ENCODE results near the gene FUNDC2. TPM values are rescaled to one million over a fixed set of nuclear protein-coding genes. Genes with fewer than 3 reads are reported as not detected.

Gene FUNDC2
- total RNA-seq, 1 donor, result 47.4 TPM

GRCh38 chrX:155055494-155055893 is 28.9 kb downstream of the FUNDC2 start:
- Histone ChIP-seq H3K4me1 (ENCODE audit: insufficient read depth, low read length) (peaks cover 4% of the 10 kb centered on the region), H3K9me3 (ENCODE audit: low read depth, low read length) (no peaks in the 10 kb centered on the region), H3K27ac (ENCODE audit: low read depth, low read length) (no peak overlapping the region), H3K36me3 (ENCODE audit: insufficient read depth, low read length) (peaks cover 3% of the 10 kb centered on the region), H3K79me2 (ENCODE audit: insufficient read depth, low read length) (no peaks in the 10 kb centered on the region), H3K4me3 (ENCODE audit: insufficient read depth, low read length) (no peak overlapping the region), H4K20me1 (ENCODE audit: insufficient read depth, low read length) (no peaks in the 10 kb centered on the region), H3K27me3 (ENCODE audit: insufficient read depth, low read length) (no peaks in the 10 kb centered on the region), H2AFZ (ENCODE audit: low read length) (no peak overlapping the region), H3K4me2 (ENCODE audit: insufficient read depth, low read length) (no peak overlapping the region)
- DNase-seq (ENCODE audit: insufficient read length, low spot score, missing footprints), result no peak
- no peak for TF ChIP-seq CTCF (IDR thresholded peaks at IDR 0.05; ENCODE audit: extremely low read depth, low read depth, low read length)

- Histone ChIP-seq H4K20me1 (ENCODE audit: insufficient read depth, low read length) (no peaks in the 10 kb centered on the region), H3K36me3 (ENCODE audit: insufficient read depth, low read length) (peaks cover 3% of the 10 kb centered on the region), H3K79me2 (ENCODE audit: insufficient read depth, low read length) (no peaks in the 10 kb centered on the region), H3K4me3 (ENCODE audit: insufficient read depth, low read length) (no peak overlapping the region), H3K27ac (ENCODE audit: low read depth, low read length) (no peak overlapping the region), H3K9me3 (ENCODE audit: low read depth, low read length) (no peaks in the 10 kb centered on the region), H3K4me2 (ENCODE audit: insufficient read depth, low read length) (no peak overlapping the region), H3K4me1 (ENCODE audit: insufficient read depth, low read length) (peaks cover 4% of the 10 kb centered on the region), H2AFZ (ENCODE audit: low read length) (no peak overlapping the region), H3K27me3 (ENCODE audit: insufficient read depth, low read length) (no peaks in the 10 kb centered on the region)
- no peak for DNase-seq (ENCODE audit: insufficient read length, low spot score, missing footprints)
- no peak for TF ChIP-seq CTCF (IDR thresholded peaks at IDR 0.05; ENCODE audit: extremely low read depth, low read depth, low read length)
These were observed 29.8 kb downstream of the FUNDC2 start for GRCh38 chrX:155056471-155056870.

- H3K79me2 ChIP-seq (ENCODE audit: insufficient read depth, low read length), result no peaks in the 10 kb centered on the region
- no peaks in the 10 kb centered on the region for H3K27me3 ChIP-seq (ENCODE audit: insufficient read depth, low read length)
- no peaks in the 10 kb centered on the region for H3K9me3 ChIP-seq (ENCODE audit: low read depth, low read length)
- peak; percentile 70 for TF ChIP-seq CTCF (IDR thresholded peaks at IDR 0.05; ENCODE audit: extremely low read depth, low read depth, low read length)
- H3K36me3 ChIP-seq (ENCODE audit: insufficient read depth, low read length), result peaks cover 3% of the 10 kb centered on the region
- peak overlapping the region; percentile 80 for H3K4me2 ChIP-seq (ENCODE audit: insufficient read depth, low read length)
- H3K27ac ChIP-seq (ENCODE audit: low read depth, low read length), result peak overlapping the region; percentile 25
- DNase-seq (ENCODE audit: insufficient read length, low spot score, missing footprints), result no peak
- no peaks in the 10 kb centered on the region for H4K20me1 ChIP-seq (ENCODE audit: insufficient read depth, low read length)
- H2AFZ ChIP-seq (ENCODE audit: low read length), result peak overlapping the region; percentile 72
- peak overlapping the region; percentile 63 for H3K4me3 ChIP-seq (ENCODE audit: insufficient read depth, low read length)
- H3K4me1 ChIP-seq (ENCODE audit: insufficient read depth, low read length), result peaks cover 4% of the 10 kb centered on the region
These were observed 30.5 kb downstream of the FUNDC2 start for GRCh38 chrX:155056877-155057792.

GRCh38 chrX:155061760-155062159 is 35.1 kb downstream of the FUNDC2 start:
- Histone ChIP-seq H3K79me2 (ENCODE audit: insufficient read depth, low read length) (peaks cover 11% of the 10 kb centered on the region), H3K9me3 (ENCODE audit: low read depth, low read length) (no peaks in the 10 kb centered on the region), H3K27ac (ENCODE audit: low read depth, low read length) (no peak overlapping the region), H3K27me3 (ENCODE audit: insufficient read depth, low read length) (no peaks in the 10 kb centered on the region), H3K4me2 (ENCODE audit: insufficient read depth, low read length) (no peak overlapping the region), H2AFZ (ENCODE audit: low read length) (no peak overlapping the region), H4K20me1 (ENCODE audit: insufficient read depth, low read length) (no peaks in the 10 kb centered on the region), H3K36me3 (ENCODE audit: insufficient read depth, low read length) (peaks cover 3% of the 10 kb centered on the region), H3K4me3 (ENCODE audit: insufficient read depth, low read length) (no peak overlapping the region), H3K4me1 (ENCODE audit: insufficient read depth, low read length) (peaks cover 16% of the 10 kb centered on the region)
- DNase-seq (ENCODE audit: insufficient read length, low spot score, missing footprints), result no peak
- TF ChIP-seq CTCF (IDR thresholded peaks at IDR 0.05; ENCODE audit: extremely low read depth, low read depth, low read length), result no peak
